ENCODE data around the gene ART3.

The ART3 gene

DNA sequence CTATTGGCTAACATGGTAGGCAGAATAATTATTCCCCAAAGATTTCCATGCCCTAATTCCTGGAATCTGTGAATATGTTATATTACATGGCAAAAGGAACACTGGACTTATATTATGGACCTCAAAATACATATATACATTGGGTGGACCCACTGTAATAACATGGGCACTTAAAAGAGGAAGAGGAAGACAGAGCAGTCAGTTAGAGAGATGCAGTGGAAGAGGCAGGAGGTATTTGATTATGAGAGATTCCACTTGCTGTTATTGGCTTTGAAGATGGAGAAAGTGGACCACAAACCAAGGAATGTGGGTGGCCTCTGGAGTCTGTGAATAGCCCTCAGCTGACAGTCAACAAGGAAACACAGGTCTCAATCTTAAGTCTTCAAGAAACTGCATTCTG is 14.0 kb upstream of the ART3 start:
- no peak overlapping the region for H2BK120ac ChIP-seq (ENCODE audit: low read depth, low read length)
- no peak overlapping the region for H3K4ac ChIP-seq (ENCODE audit: low read depth, low read length)
- H3K4me1 ChIP-seq (ENCODE audit: control insufficient read depth, low read depth, low read length): no peaks in the 10 kb centered on the region
- no peak overlapping the region for H3K18ac ChIP-seq (ENCODE audit: low read length)
- H3K36me3 ChIP-seq (ENCODE audit: control insufficient read depth, insufficient read depth, low read length): no peaks in the 10 kb centered on the region
- H3K27me3 ChIP-seq (ENCODE audit: insufficient read depth, low read length, poor library complexity): no peaks in the 10 kb centered on the region
- H3K27ac ChIP-seq (ENCODE audit: low read depth, low read length): no peak overlapping the region
- DNase-seq: no peak
- H3K9ac ChIP-seq (ENCODE audit: low read length): no peak overlapping the region
- H3K23ac ChIP-seq (ENCODE audit: low read length): no peak overlapping the region
- H2BK15ac ChIP-seq (replicated peaks; ENCODE audit: low read depth): no peak overlapping the region
- H3K56ac ChIP-seq (ENCODE audit: low read length): no peak overlapping the region
- H4K8ac ChIP-seq (ENCODE audit: low read depth, low read length): no peak overlapping the region
- H3K4me2 ChIP-seq (ENCODE audit: low read length): no peak overlapping the region
- no peaks in the 10 kb centered on the region for H3K79me2 ChIP-seq (ENCODE audit: control insufficient read depth, insufficient read depth, low read length)
- no peaks in the 10 kb centered on the region for H3K79me1 ChIP-seq (ENCODE audit: low read length)
- no peak overlapping the region for H4K5ac ChIP-seq (ENCODE audit: low read length)
- no peak overlapping the region for H2AK5ac ChIP-seq (ENCODE audit: low read length)
- H3K4me3 ChIP-seq (ENCODE audit: low read length): no peak overlapping the region
- H2BK5ac ChIP-seq (ENCODE audit: low read length): no peak overlapping the region

DNA sequence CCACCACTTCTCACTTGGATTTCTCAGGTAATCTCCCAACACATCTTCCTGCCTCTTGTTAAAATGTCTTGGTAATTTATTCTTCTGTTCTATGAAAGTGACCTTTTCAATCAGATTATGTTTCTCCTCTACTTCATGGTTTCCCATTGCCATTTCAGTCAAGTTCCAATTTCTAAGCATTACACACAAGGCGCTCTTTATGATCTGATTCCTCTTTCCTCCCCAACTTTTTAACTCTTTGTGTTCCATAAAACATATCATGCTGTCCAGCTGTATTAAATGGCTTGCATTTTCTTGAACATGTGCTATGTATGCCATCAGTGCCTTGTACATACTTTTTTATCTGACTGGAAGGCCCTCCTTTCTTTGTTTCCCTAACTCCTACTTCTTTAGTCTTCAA is 13.1 kb upstream of the ART3 start:
- H3K79me1 ChIP-seq (ENCODE audit: low read length): no peaks in the 10 kb centered on the region
- H3K27me3 ChIP-seq (ENCODE audit: insufficient read depth, low read length, poor library complexity): no peaks in the 10 kb centered on the region
- H2BK120ac ChIP-seq (ENCODE audit: low read depth, low read length): no peak overlapping the region
- WGBS (ENCODE audit: extremely low coverage, insufficient coverage, low lambda C conversion rate): no CpG with 5 or more reads among the region's 1 CpG
- H3K27ac ChIP-seq (ENCODE audit: low read depth, low read length): no peak overlapping the region
- H3K36me3 ChIP-seq (ENCODE audit: control insufficient read depth, insufficient read depth, low read length): no peaks in the 10 kb centered on the region
- H2AK5ac ChIP-seq (ENCODE audit: low read length): no peak overlapping the region
- H3K4ac ChIP-seq (ENCODE audit: low read depth, low read length): no peak overlapping the region
- H4K8ac ChIP-seq (ENCODE audit: low read depth, low read length): no peak overlapping the region
- no peak overlapping the region for H2BK5ac ChIP-seq (ENCODE audit: low read length)
- no peak overlapping the region for H2BK15ac ChIP-seq (replicated peaks; ENCODE audit: low read depth)
- no peak overlapping the region for H3K18ac ChIP-seq (ENCODE audit: low read length)
- H3K4me2 ChIP-seq (ENCODE audit: low read length): no peak overlapping the region
- H3K4me3 ChIP-seq (ENCODE audit: low read length): no peak overlapping the region
- no peak for DNase-seq
- H4K5ac ChIP-seq (ENCODE audit: low read length): no peak overlapping the region
- no peak overlapping the region for H3K9ac ChIP-seq (ENCODE audit: low read length)
- no peaks in the 10 kb centered on the region for H3K4me1 ChIP-seq (ENCODE audit: control insufficient read depth, low read depth, low read length)
- H3K23ac ChIP-seq (ENCODE audit: low read length): no peak overlapping the region
- no peak overlapping the region for H3K56ac ChIP-seq (ENCODE audit: low read length)
- no peaks in the 10 kb centered on the region for H3K79me2 ChIP-seq (ENCODE audit: control insufficient read depth, insufficient read depth, low read length)

DNA sequence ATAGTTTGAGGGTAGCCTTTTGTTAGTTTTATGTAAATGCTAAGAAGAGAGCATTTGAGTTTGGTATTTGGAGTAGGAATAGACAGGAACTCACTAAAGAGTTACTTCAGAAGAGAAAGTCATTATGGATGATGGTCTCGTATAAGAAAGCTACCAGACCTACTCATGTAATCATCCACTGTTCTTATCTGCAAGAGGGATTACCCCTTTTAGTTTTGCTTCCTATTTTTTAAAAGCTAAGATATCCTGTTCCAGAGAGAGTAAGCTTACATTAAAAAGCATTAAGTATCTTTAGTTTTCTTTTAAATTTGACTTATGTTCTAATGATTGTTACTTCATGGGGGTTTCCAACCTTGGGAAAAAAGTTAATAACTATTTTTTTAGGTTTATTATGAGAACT is 12.5 kb upstream of the ART3 start:
- no peak overlapping the region for H3K9ac ChIP-seq (ENCODE audit: low read length)
- DNase-seq: no peak
- H4K8ac ChIP-seq (ENCODE audit: low read depth, low read length): no peak overlapping the region
- no peaks in the 10 kb centered on the region for H3K79me1 ChIP-seq (ENCODE audit: low read length)
- H3K27me3 ChIP-seq (ENCODE audit: insufficient read depth, low read length, poor library complexity): no peaks in the 10 kb centered on the region
- H4K5ac ChIP-seq (ENCODE audit: low read length): no peak overlapping the region
- no peak overlapping the region for H2BK15ac ChIP-seq (replicated peaks; ENCODE audit: low read depth)
- no peak overlapping the region for H3K4ac ChIP-seq (ENCODE audit: low read depth, low read length)
- no peaks in the 10 kb centered on the region for H3K36me3 ChIP-seq (ENCODE audit: control insufficient read depth, insufficient read depth, low read length)
- no peak overlapping the region for H3K23ac ChIP-seq (ENCODE audit: low read length)
- WGBS (ENCODE audit: extremely low coverage, insufficient coverage, low lambda C conversion rate): no CpG with 5 or more reads among the region's 1 CpG
- no peak overlapping the region for H3K27ac ChIP-seq (ENCODE audit: low read depth, low read length)
- no peak overlapping the region for H2BK120ac ChIP-seq (ENCODE audit: low read depth, low read length)
- H2BK5ac ChIP-seq (ENCODE audit: low read length): no peak overlapping the region
- H3K18ac ChIP-seq (ENCODE audit: low read length): no peak overlapping the region
- H3K79me2 ChIP-seq (ENCODE audit: control insufficient read depth, insufficient read depth, low read length): no peaks in the 10 kb centered on the region
- no peak overlapping the region for H3K4me2 ChIP-seq (ENCODE audit: low read length)
- H2AK5ac ChIP-seq (ENCODE audit: low read length): no peak overlapping the region
- no peak overlapping the region for H3K4me3 ChIP-seq (ENCODE audit: low read length)
- no peak overlapping the region for H3K56ac ChIP-seq (ENCODE audit: low read length)
- H3K4me1 ChIP-seq (ENCODE audit: control insufficient read depth, low read depth, low read length): no peaks in the 10 kb centered on the region

DNA sequence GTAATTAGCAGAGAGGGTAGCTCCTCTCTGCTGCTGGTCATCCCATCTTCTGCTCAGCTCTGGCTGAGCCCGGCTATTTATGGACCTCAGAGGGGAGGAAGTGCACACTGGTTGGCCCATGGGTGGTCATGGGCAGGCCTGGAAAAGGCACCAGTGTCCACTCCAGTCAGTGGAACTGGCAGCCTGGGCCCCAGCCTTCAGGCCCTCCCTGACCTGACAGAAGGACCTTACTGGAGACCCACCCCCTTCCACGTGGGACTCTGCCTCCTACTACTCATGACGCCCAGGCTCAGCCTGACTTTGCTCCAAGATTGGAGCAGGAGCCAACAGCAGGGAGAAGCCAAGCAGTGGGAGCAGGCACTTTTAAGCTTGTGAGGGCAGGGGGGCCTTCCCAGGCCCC is 8.0 kb upstream of the ART3 start:
- no peaks in the 10 kb centered on the region for H3K27me3 ChIP-seq (ENCODE audit: insufficient read depth, low read length, poor library complexity)
- H3K23ac ChIP-seq (ENCODE audit: low read length): no peak overlapping the region
- H3K36me3 ChIP-seq (ENCODE audit: control insufficient read depth, insufficient read depth, low read length): no peaks in the 10 kb centered on the region
- no peak overlapping the region for H2BK5ac ChIP-seq (ENCODE audit: low read length)
- H3K4me1 ChIP-seq (ENCODE audit: control insufficient read depth, low read depth, low read length): no peaks in the 10 kb centered on the region
- H3K9ac ChIP-seq (ENCODE audit: low read length): no peak overlapping the region
- no peak overlapping the region for H4K8ac ChIP-seq (ENCODE audit: low read depth, low read length)
- H3K79me1 ChIP-seq (ENCODE audit: low read length): no peaks in the 10 kb centered on the region
- H2BK120ac ChIP-seq (ENCODE audit: low read depth, low read length): no peak overlapping the region
- H3K56ac ChIP-seq (ENCODE audit: low read length): no peak overlapping the region
- H3K27ac ChIP-seq (ENCODE audit: low read depth, low read length): no peak overlapping the region
- WGBS (ENCODE audit: extremely low coverage, insufficient coverage, low lambda C conversion rate): no CpG with 5 or more reads among the region's 3 CpGs
- no peak overlapping the region for H3K4ac ChIP-seq (ENCODE audit: low read depth, low read length)
- no peak overlapping the region for H3K4me3 ChIP-seq (ENCODE audit: low read length)
- no peak for DNase-seq
- H4K5ac ChIP-seq (ENCODE audit: low read length): no peak overlapping the region
- no peak overlapping the region for H3K4me2 ChIP-seq (ENCODE audit: low read length)
- H3K79me2 ChIP-seq (ENCODE audit: control insufficient read depth, insufficient read depth, low read length): no peaks in the 10 kb centered on the region
- no peak overlapping the region for H2AK5ac ChIP-seq (ENCODE audit: low read length)
- no peak overlapping the region for H2BK15ac ChIP-seq (replicated peaks; ENCODE audit: low read depth)
- no peak overlapping the region for H3K18ac ChIP-seq (ENCODE audit: low read length)

DNA sequence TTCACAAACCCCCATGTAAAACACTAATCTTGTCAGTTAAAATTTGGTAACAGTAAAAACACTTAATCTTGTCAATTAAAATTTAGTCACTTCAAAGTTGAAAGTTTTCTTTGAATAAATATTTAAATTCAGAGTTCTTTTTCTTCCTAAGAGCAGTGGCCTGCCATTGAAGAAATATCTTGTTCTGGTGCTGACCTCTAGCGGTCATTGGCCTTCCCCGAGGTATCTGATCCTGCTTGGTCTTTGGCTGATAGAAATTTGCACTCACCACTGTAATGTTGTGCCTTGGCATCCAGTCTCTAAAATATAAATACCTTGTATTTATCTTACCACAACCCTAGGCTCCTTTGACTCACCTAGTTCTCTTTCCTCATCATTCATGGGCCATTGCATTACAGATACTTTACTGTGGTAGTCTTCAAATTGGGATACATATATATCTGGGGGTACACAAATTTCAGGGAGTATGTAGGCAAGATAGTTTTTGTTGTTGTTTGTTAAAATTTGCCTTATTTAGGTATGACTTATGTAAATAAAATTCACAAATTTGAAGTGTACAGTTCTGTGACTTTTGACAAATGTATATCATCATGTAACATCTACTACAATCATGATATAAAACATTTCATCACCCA is 6.7 kb upstream of the ART3 start:
- Histone ChIP-seq H2BK15ac (replicated peaks; ENCODE audit: low read depth) (no peak overlapping the region), H2BK120ac (ENCODE audit: low read depth, low read length) (no peak overlapping the region), H3K79me1 (ENCODE audit: low read length) (no peaks in the 10 kb centered on the region), H3K4ac (ENCODE audit: low read depth, low read length) (no peak overlapping the region), H3K56ac (ENCODE audit: low read length) (no peak overlapping the region), H3K27me3 (ENCODE audit: insufficient read depth, low read length, poor library complexity) (no peaks in the 10 kb centered on the region), H2AK5ac (ENCODE audit: low read length) (no peak overlapping the region), H2BK5ac (ENCODE audit: low read length) (no peak overlapping the region), H4K5ac (ENCODE audit: low read length) (no peak overlapping the region), H3K9ac (ENCODE audit: low read length) (no peak overlapping the region), H3K4me2 (ENCODE audit: low read length) (no peak overlapping the region), H3K79me2 (ENCODE audit: control insufficient read depth, insufficient read depth, low read length) (no peaks in the 10 kb centered on the region), H3K23ac (ENCODE audit: low read length) (no peak overlapping the region), H3K18ac (ENCODE audit: low read length) (no peak overlapping the region), H4K8ac (ENCODE audit: low read depth, low read length) (no peak overlapping the region), H3K36me3 (ENCODE audit: control insufficient read depth, insufficient read depth, low read length) (no peaks in the 10 kb centered on the region), H3K4me1 (ENCODE audit: control insufficient read depth, low read depth, low read length) (no peaks in the 10 kb centered on the region), H3K27ac (ENCODE audit: low read depth, low read length) (no peak overlapping the region), H3K4me3 (ENCODE audit: low read length) (no peak overlapping the region)
- peak; percentile 72 for DNase-seq
- no CpG with 5 or more reads among the region's 2 CpGs for WGBS (ENCODE audit: extremely low coverage, insufficient coverage, low lambda C conversion rate)

DNA sequence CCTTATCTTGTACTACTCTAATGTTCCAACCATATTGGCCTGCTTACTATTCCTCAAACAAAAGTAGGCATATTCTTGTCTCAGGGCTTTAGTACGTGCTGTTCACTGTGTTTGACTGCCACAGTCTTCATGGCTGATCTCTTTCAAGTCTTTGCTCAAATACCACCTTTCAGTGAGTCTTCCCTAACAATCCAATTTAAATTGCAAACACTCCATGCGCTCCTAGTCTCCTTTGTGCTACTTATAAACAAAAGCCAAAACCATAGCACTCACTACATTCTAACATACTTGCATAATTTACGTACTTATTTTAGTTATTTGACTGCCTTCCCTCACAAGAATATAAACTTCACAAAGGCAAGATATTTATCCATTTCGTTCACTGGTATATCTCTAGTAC is 1.7 kb upstream of the ART3 start:
- no peak overlapping the region for H3K4ac ChIP-seq (ENCODE audit: low read depth, low read length)
- H3K56ac ChIP-seq (ENCODE audit: low read length): no peak overlapping the region
- H3K79me1 ChIP-seq (ENCODE audit: low read length): no peaks in the 10 kb centered on the region
- no peak overlapping the region for H3K4me2 ChIP-seq (ENCODE audit: low read length)
- H4K8ac ChIP-seq (ENCODE audit: low read depth, low read length): no peak overlapping the region
- no peak overlapping the region for H3K18ac ChIP-seq (ENCODE audit: low read length)
- no CpG with 5 or more reads among the region's 4 CpGs for whole genome bisulfite sequencing (ENCODE audit: extremely low coverage, insufficient coverage, low lambda C conversion rate)
- no peak overlapping the region for H3K27ac ChIP-seq (ENCODE audit: low read depth, low read length)
- H3K4me1 ChIP-seq (ENCODE audit: control insufficient read depth, low read depth, low read length): no peaks in the 10 kb centered on the region
- H3K27me3 ChIP-seq (ENCODE audit: insufficient read depth, low read length, poor library complexity): no peaks in the 10 kb centered on the region
- no peak overlapping the region for H3K4me3 ChIP-seq (ENCODE audit: low read length)
- H3K79me2 ChIP-seq (ENCODE audit: control insufficient read depth, insufficient read depth, low read length): no peaks in the 10 kb centered on the region
- peak; percentile 54 for DNase-seq
- H2BK120ac ChIP-seq (ENCODE audit: low read depth, low read length): no peak overlapping the region
- H2BK5ac ChIP-seq (ENCODE audit: low read length): no peak overlapping the region
- H2AK5ac ChIP-seq (ENCODE audit: low read length): no peak overlapping the region
- H3K23ac ChIP-seq (ENCODE audit: low read length): no peak overlapping the region
- no peak overlapping the region for H4K5ac ChIP-seq (ENCODE audit: low read length)
- H2BK15ac ChIP-seq (replicated peaks; ENCODE audit: low read depth): no peak overlapping the region
- no peaks in the 10 kb centered on the region for H3K36me3 ChIP-seq (ENCODE audit: control insufficient read depth, insufficient read depth, low read length)
- H3K9ac ChIP-seq (ENCODE audit: low read length): no peak overlapping the region
